ENCODE measurements around the gene ARHGAP18.

Gene ARHGAP18

GRCh38 chr6:129638055-129638684 is 71.8 kb downstream of the ARHGAP18 start:
- no peak for DNase-seq

- no peak for DNase-seq
These were observed 72.5 kb downstream of the ARHGAP18 start for GRCh38 chr6:129637340-129638054.

DNA sequence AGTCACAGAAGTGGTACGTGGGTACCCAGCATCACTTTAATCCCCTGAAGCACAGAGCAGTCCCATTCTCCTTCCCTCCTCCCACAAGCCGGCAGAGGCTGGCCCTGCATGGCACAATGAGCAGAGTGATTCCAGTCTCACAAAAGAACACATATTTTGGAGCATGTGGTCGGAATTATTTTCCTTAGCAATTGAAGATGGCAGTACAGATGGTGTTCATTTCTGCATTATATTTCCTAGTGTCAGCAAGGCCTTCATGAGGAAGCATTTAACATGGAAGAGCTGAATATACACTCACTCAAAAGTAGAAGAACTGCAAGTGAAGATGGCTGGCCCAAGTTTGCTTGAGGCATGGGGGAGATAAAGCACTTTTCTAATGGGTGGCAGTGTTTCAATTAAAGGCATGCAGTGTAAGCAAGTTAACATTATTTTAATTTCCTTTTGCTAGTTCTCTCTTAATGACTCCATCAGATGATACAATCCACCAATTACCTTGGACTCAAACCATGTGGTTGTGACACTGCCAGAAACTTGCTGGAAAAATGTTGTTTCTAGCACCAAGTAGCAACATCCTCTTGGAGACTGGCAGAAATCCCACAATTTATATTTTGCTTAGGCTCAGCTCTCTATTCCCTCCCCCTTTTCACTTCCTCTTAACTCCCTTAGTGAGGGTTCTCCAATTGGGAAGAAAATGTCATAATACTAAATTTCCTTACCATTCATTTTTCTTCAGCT is 74.4 kb downstream of the ARHGAP18 start:
- DNase-seq: no peak

- no peak for DNase-seq
These were observed 75.4 kb downstream of the ARHGAP18 start for GRCh38 chr6:129634411-129635230.

- DNase-seq: no peak
These were observed 76.4 kb downstream of the ARHGAP18 start for GRCh38 chr6:129633529-129633928.

DNA sequence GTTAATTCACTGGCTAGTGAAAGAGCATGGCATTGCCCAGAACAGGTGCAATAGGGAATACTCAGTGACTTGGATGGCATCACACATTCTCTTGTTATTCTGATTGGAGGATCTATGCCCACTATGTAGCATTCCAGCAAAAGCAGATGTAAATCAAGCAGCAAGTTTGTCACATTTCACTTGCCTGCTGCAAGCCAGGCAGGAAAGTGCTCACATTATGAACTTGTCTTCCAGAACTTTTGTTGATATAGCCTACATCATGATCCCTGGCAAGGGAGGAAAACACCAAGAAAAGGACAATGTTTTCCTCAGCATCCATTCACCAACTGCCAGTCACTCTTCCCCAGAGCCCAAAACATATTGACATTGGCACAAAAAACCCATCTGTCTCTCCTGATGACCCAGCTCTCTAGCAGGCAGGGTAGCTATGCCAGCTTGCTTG is 77.8 kb downstream of the ARHGAP18 start:
- no peak for DNase-seq

- no peak for DNase-seq
These were observed 78.9 kb downstream of the ARHGAP18 start for GRCh38 chr6:129631070-129631469.

GRCh38 chr6:129630596-129630995 is 79.4 kb downstream of the ARHGAP18 start:
- DNase-seq: no peak

DNA sequence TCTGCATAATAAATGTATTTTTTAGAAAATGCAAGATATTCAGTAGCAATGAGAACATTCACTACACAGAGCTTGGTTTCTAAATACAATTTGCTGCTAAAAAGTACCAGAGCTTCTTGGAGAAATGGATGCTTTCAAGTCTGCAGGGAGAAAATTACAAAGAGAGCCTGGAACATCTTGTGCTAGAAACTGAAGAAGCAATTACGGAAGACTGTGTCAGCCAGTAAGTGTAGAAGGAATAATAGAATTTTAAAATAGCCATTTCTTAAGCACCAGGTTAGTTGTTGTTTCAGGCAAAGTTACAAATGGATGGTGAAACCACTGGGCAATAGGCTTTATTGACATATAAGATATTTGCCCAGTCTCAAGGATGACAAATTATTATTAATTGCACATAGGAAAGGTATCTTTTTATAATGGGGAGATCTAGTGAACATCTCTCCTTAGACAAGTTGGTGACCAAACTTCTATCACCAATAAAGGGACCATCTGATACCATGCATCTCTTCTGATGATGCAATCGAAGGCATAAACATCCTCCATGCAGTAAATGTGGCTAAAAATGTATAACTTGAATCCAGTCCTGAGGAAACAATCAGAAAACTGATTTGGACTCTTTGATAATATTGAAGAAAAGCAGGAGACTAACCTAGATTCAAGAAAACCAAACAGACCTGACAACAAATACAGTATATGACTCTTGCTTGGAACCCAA is 81.7 kb downstream of the ARHGAP18 start:
- DNase-seq: no peak

DNA sequence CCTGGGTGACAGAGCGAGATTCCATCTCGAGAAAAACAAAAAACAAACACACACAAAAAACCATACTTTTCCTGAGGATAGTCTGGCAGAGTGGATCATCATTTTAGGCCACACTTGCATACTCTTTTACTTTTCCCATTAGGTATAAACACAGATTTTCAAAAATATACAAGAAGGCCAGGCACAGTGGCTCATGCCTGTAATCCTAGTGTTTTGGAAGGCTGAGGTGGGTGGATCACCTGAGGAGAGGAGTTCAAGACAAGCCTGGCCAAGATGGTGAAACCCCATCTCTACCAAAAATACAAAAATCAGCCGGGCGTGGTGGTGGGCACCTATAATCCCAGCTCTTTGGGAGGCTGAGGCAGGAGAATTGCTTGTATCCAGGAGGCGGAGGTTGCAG is 85.5 kb downstream of the ARHGAP18 start:
- no peak for DNase-seq

- no peak for DNase-seq
These were observed 86.8 kb downstream of the ARHGAP18 start for GRCh38 chr6:129623008-129623732.

DNA sequence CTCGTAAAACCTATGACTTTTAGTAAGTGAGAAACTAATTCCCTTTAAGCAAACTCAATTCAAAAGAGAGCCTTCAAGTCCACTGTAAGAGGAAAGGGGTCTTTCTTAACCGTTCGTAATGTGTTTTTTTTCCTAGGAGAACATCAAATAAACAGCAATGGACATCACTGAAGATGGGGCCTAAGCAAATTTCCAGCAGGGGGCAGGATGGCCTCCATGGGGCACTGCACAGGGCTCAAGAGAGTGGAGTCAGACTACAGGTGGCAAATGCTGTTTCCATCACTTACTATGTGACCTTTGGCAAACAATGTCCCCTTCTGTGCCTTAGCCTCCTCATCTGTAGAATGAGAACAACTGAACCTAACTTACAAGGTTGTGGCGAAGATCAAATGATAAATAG is 88.7 kb downstream of the ARHGAP18 start:
- DNase-seq: peak; percentile 6

GRCh38 chr6:129620234-129620610 is 89.8 kb downstream of the ARHGAP18 start:
- DNase-seq: no peak

- DNase-seq: no peak
These were observed 90.3 kb downstream of the ARHGAP18 start for GRCh38 chr6:129619579-129620233.

DNA sequence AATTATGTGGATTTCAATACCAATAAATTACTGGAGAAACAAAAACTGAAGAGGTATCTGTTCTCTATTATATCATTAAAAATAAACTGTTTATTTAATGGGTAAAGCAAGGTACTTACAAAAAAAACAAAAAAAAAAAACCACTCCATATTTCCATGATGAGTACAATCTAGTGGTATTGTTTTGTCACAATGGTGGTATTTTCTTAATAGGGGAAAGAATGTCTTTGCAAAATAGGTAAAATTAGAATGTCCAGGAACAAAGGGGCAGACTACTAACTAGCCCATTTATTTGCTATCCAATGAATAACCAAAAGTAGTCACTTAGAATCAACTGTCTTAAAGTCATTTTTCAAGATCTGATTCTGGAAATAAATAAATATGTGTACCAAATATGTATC is 92.0 kb downstream of the ARHGAP18 start:
- DNase-seq: no peak

DNA sequence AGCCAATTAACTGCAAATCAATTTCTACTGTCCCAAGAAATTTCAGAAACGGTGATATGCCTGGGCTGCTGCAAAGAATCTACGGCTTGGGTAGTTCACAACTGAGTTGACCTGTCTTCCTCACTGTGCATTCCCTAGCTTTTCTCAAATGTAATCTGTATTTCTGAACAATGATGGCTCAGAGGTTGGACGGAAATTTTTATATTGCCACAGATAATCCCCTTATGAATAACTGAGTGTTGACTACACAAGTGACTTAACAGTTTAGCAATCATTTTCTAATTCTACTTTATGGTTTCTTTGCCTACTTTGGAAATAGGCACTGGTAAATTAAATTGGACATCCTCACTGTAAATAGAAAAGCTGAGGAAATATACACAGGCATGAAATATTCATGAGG is 94.5 kb downstream of the ARHGAP18 start:
- no peak for DNase-seq

DNA sequence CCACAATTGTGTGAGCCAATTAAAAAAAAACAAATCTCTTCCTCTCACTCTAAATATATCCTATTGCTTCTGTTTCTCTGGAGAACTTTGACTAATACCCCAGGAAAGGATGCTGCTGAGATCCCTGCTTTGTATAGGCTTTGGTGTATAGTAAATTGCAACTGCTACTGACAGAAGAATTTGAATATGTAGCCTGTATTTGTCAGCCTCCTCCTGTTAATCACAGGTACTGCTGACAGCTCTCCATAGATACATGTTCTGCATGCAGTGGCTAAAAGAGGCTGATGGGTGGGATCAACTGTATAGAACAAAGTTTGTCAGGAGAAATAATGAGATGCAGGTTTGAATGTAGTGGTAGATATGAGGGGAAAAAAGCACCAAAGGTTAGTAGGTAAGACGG is 95.0 kb downstream of the ARHGAP18 start:
- no peak for DNase-seq

DNA sequence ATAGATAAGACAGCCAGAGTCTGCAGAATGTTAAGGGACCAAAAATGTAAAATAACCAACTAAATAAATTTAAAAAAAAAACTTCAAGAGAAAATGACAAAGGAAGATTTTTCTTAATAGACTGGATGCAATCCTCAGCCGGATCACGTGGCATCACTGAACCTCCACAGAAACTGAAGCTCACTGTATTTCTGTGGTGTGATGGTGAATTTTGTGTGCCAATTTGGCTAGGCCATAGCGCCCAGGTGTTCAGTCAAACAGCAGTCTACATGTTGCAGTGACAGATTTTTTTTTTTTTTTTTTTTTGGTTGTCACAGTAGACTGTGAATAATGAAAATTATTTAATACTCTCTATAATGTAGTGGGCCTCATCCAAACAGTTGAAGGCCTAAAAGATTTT is 95.5 kb downstream of the ARHGAP18 start:
- no peak for DNase-seq

- no peak for DNase-seq
These were observed 97.5 kb downstream of the ARHGAP18 start for GRCh38 chr6:129612440-129612839.

DNA sequence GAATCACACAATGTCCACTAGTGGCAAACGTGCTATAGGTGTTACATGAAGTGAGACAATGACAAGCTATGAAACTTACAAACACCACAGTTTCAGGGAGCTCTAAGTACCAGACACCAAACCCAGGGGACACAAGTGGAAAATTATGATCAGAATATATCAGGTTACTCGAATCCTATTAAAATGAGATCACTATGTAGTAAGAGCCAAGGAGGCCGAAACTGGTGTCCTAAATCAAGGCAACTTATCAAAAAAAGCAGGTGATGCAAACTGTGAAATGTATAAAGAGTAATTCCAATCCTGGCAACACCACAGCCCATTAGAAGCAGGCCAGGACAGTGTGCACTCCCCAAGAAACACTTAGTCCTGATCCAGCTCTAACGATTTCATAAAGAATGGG is 100.3 kb downstream of the ARHGAP18 start:
- DNase-seq: no peak

GRCh38 chr6:129608886-129609537 is 101.0 kb downstream of the ARHGAP18 start:
- DNase-seq: no peak

All from CD4-positive, alpha-beta T cell treated with Interferon gamma for 1 hour (primary cell).